ENCODE data around the gene CEBPG. TPM values are rescaled to one million over a fixed set of nuclear protein-coding genes. Genes with fewer than 3 reads are reported as not detected.

CEBPG gene
- total RNA-seq, 1 experiment from 2014 or later, result 48.6 TPM

DNA sequence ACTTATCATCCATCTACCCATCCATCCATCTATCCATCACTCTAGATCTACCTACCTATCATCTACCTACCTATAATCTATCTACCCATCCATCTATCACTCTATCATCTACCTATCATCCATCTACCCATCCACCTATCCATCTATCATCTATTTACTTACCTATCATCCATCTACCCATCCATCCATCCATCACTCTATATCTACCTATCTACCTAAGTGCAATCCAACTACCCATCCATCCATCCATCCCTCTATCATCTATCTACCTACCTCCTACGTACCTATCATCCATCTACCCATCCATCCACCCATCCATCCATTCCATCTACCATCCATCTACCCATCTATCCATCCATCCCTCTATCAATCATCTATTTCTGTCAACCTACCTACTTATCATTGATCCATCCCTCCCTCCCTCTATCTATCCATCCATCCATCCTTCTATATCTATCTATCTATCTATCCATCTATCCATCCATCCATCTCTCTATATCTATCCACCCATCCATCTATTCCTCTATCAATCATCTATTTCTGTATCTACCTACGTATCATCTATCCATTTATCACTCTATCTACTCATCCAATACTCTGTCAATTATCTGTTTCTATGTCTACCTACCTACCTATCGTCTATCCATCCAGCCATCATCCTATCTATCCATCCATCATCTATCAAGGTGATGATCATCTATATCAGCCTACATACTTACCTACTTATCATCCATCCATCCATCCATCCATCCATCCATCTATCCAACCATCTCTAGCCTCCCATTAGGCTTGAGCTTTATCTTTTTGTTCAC is 49.1 kb downstream of the CEBPG start:
- Histone ChIP-seq H3K27ac (ENCODE audit: low read depth, low read length, poor library complexity, severe bottlenecking) (no peak overlapping the region), H3K4me3 (ENCODE audit: low read depth, low read length, poor library complexity, severe bottlenecking) (no peak overlapping the region), H3K4me1 (ENCODE audit: insufficient read depth, low read length, poor library complexity, severe bottlenecking) (no peaks in the 10 kb centered on the region), H3K27me3 (replicated peaks; ENCODE audit: insufficient read depth, low read depth, low read length, poor library complexity) (no peaks in the 10 kb centered on the region), H3K9me3 (ENCODE audit: low read depth, low read length, poor library complexity, severe bottlenecking) (no peaks in the 10 kb centered on the region), H3K36me3 (ENCODE audit: insufficient read depth, low read length, poor library complexity, severe bottlenecking) (no peaks in the 10 kb centered on the region)
- CTCF ChIA-PET, result no interaction called here
- no TSS peak for BruUV-seq (replicated peaks)
- DNase-seq (ENCODE audit: low spot score), result no peak
- TF ChIP-seq, protein P1, sequence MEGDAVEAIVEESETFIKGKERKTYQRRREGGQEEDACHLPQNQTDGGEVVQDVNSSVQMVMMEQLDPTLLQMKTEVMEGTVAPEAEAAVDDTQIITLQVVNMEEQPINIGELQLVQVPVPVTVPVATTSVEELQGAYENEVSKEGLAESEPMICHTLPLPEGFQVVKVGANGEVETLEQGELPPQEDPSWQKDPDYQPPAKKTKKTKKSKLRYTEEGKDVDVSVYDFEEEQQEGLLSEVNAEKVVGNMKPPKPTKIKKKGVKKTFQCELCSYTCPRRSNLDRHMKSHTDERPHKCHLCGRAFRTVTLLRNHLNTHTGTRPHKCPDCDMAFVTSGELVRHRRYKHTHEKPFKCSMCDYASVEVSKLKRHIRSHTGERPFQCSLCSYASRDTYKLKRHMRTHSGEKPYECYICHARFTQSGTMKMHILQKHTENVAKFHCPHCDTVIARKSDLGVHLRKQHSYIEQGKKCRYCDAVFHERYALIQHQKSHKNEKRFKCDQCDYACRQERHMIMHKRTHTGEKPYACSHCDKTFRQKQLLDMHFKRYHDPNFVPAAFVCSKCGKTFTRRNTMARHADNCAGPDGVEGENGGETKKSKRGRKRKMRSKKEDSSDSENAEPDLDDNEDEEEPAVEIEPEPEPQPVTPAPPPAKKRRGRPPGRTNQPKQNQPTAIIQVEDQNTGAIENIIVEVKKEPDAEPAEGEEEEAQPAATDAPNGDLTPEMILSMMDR (conservative IDR thresholded peaks at IDR 0.05; ENCODE audit: low read depth, low read length), result no peak
- TF ChIP-seq EZH2 (IDR thresholded peaks at IDR 0.05; ENCODE audit: borderline replicate concordance, low read depth, low read length, poor library complexity, severe bottlenecking), result no peak
- POLR2A ChIA-PET (ENCODE audit: low non-redundant PET), result no interaction called here
- intact Hi-C loops (cut with micrococcal nuclease; ENCODE audit: unreplicated experiment), result no loop called here

DNA sequence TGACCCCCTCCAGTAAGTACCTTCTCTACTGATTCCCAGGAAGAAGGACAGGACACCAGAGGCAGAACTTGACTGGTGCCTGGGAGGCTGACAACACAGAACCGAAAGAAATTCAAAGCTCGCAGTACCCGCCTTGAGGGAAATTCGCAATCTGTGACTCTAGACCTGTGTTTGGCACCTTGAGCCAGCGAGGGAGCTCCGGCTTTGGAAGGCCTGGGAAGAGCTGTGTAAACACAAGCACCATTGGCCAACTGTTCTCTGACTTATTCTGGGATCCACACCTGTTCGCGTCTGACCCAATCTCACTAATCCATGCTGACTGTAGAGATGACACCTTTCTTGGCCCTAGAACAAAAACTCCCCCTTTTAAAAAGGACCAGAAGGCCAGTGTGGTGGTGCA is 50.7 kb downstream of the CEBPG start:
- BruUV-seq (replicated peaks), result no TSS peak
- POLR2A ChIA-PET (ENCODE audit: low non-redundant PET), result no interaction called here
- Histone ChIP-seq H3K4me1 (ENCODE audit: insufficient read depth, low read length, poor library complexity, severe bottlenecking) (no peaks in the 10 kb centered on the region), H3K4me3 (ENCODE audit: low read depth, low read length, poor library complexity, severe bottlenecking) (no peak overlapping the region), H3K36me3 (ENCODE audit: insufficient read depth, low read length, poor library complexity, severe bottlenecking) (no peaks in the 10 kb centered on the region), H3K9me3 (ENCODE audit: low read depth, low read length, poor library complexity, severe bottlenecking) (no peaks in the 10 kb centered on the region), H3K27me3 (replicated peaks; ENCODE audit: insufficient read depth, low read depth, low read length, poor library complexity) (no peaks in the 10 kb centered on the region), H3K27ac (ENCODE audit: low read depth, low read length, poor library complexity, severe bottlenecking) (no peak overlapping the region)
- intact Hi-C loops (cut with micrococcal nuclease; ENCODE audit: unreplicated experiment), result no loop called here
- TF ChIP-seq, protein P1 (conservative IDR thresholded peaks at IDR 0.05; ENCODE audit: low read depth, low read length), result no peak
- TF ChIP-seq EZH2 (IDR thresholded peaks at IDR 0.05; ENCODE audit: borderline replicate concordance, low read depth, low read length, poor library complexity, severe bottlenecking), result no peak
- CTCF ChIA-PET, result no interaction called here
- no peak for DNase-seq (ENCODE audit: low spot score)

- no TSS peak for BruUV-seq (replicated peaks)
These were observed 53.3 kb downstream of the CEBPG start for GRCh38 chr19:33426621-33427361.

More at GRCh38 chr19:33426621-33427361, 53.3 kb downstream of the CEBPG start:
- intact Hi-C loops (cut with micrococcal nuclease; ENCODE audit: unreplicated experiment), result no loop called here
- H3K36me3 ChIP-seq (ENCODE audit: insufficient read depth, low read length, poor library complexity, severe bottlenecking), result no peaks in the 10 kb centered on the region
- DNase-seq (ENCODE audit: low spot score), result no peak
- H3K9me3 ChIP-seq (ENCODE audit: low read depth, low read length, poor library complexity, severe bottlenecking), result no peaks in the 10 kb centered on the region
- H3K27me3 ChIP-seq (replicated peaks; ENCODE audit: insufficient read depth, low read depth, low read length, poor library complexity), result no peaks in the 10 kb centered on the region
- ChIA-PET CTCF (no interaction called here), POLR2A (ENCODE audit: low non-redundant PET) (no interaction called here)
- TF ChIP-seq, protein P1 (conservative IDR thresholded peaks at IDR 0.05; ENCODE audit: low read depth, low read length), result no peak
- no peak for TF ChIP-seq EZH2 (IDR thresholded peaks at IDR 0.05; ENCODE audit: borderline replicate concordance, low read depth, low read length, poor library complexity, severe bottlenecking)
- no peak overlapping the region for H3K27ac ChIP-seq (ENCODE audit: low read depth, low read length, poor library complexity, severe bottlenecking)
- H3K4me3 ChIP-seq (ENCODE audit: low read depth, low read length, poor library complexity, severe bottlenecking), result no peak overlapping the region
- H3K4me1 ChIP-seq (ENCODE audit: insufficient read depth, low read length, poor library complexity, severe bottlenecking), result no peaks in the 10 kb centered on the region
